ENCODE results near the gene PHF14.

Gene PHF14

GRCh38 chr7:11175887-11176286 is 202.2 kb downstream of the PHF14 start:
- DNase-seq: no peak

DNA sequence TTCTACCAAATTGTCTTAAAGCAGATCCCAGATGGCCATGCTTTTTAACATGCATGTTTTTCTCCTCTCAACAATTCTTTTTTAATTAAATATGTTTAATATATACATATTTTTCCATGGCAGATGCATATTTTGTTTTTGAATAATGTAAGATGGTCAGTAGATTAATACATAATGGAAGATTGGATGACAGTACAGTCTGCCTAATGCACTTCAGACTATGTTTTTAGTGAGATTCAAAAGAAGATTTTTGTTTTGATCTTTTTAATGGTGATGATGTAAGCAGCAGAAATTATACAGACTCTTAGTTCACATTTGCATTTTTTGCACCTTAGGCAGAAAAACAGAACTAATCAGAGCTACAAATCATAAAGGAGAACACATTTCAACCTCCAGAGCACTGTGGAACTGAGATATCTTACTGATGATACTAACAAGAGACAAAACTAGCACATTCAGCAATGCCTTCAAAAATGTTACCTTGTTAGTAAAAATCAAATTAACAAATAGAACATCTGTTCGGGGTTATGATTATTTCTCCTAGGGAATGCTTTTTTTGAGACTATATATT is 203.4 kb downstream of the PHF14 start:
- no peak for DNase-seq

- no peak for DNase-seq
Observed at GRCh38 chr7:11177793-11178192, 204.1 kb downstream of the PHF14 start.

- no peak for DNase-seq
Observed at GRCh38 chr7:11181590-11181989, 207.9 kb downstream of the PHF14 start.

DNA sequence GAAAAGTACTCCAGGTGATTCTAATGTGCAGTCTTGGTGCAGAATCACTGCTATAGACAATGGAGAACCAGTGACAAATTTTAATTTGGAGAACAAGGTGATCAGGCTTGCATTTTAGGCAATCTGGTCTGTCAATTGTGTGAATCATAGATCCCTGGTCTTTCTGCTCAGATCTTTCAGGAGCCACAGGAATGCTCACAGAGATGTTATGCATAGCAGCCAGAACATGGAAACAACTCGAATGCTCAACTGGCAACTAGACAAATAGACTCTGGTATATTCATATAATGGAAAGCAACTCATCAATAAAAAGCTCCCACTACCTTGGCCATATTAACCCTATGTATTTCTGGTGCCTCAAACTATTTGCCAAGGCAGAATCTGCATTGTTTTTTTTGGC is 209.1 kb downstream of the PHF14 start:
- no peak for DNase-seq

GRCh38 chr7:11185179-11185815 is 211.6 kb downstream of the PHF14 start:
- no peak for DNase-seq

DNA sequence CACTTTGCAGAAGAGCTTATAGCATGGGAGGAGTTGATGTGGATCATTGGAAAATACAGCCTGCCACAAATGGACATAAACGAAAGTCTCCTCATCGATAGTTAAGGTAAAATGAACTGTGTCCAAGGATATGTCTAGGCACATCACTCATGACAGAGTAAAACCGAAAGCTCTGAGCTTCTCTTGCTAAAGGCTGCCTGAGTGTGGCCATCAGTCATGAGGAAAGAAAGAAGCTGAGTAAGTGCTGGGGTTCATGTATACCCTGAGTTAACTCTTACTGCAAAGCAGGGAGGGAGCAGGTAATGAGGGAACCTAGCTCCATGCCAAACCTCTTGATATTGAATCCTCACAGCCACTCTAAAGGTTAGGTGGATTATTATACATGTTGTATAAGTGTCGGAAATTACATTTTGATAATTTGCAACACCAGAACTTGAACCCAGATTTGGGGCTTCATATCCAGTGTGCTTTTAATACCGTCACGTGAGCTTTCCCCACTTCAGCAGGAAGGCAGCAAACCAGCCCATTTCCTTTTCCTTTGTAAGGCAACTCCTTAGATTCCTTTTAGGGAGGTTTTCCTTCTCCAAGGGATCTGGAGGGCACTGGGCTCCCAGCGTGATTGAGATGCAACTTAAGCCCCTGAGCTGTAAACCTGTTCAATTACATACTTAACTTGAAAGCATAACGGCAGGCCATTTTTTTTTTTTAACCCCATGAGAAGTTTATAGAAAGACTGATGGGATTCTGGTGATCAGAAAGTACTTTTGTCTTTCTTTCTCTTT is 215.0 kb downstream of the PHF14 start:
- DNase-seq: no peak

- no peak for DNase-seq
Observed at GRCh38 chr7:11191081-11191480, 217.4 kb downstream of the PHF14 start.

DNA sequence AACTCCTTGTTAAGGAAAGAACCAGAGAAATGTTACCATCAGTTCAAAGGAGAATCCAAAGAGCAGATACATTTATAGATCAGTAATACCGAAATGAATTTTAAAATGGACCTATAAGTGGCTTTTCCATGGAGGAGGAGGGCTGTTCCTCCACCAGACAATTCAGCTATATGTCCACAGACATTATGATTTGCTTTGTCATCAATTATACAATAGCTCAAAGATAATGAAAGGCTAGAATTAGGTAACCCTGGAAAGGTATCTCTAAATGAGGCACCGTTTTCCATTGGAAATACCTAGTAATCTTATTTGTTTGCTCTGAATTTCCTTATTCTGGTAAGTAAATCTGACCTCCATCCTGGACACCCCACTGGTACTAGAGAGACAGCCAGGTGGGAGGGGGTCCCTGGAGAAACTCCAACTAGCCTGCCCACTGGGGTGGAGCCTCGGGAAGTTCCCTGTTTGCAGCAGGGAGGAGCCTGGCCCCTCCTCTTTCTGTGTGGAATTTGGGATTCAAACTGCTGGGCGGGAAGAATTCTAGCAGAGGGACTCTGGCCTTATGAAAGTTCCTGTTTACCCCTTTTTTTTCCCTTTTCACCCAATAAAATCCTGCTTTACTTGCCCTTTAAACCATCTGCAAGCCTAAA is 218.0 kb downstream of the PHF14 start:
- DNase-seq: no peak

- no peak for DNase-seq
Observed at GRCh38 chr7:11192506-11192905, 218.8 kb downstream of the PHF14 start.

- DNase-seq: no peak
Observed at GRCh38 chr7:11193131-11193867, 219.6 kb downstream of the PHF14 start.

DNA sequence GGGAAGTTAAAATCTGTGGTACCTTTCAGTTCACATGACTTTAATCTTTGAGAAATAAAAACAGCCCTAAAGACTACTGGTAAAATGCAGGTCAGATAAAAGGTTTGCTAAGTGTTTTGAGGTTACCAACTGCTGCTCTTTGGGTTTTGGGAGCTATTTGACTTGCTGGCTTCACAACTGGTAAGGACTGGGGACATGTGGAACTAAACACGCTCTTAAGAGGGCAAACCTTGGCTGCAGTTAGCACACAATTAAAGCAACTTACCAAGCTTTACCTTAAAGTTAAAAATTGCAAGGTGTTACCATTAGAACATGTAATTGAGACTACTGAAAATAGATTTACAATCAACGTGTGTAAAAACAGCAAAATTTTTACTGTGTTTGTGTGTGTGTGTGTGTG is 220.2 kb downstream of the PHF14 start:
- DNase-seq: no peak

DNA sequence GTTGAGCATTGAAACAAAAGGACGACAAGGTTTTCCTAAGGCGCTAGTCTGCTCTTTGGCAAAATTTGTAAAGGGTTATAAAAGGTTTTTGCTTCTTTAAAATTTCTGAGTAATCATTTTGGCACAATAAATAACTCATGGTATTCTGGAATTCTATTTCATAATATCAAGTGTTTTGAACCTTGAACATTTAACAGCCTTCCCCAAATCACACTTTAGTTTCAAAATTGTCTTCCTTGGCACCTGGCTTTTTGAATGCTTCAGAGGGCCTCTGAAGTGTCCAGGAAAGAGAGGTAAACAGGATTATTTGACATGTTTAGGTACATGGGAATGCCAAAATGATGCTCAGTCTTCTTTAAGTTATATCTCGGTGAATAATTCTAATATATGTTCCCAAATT is 220.8 kb downstream of the PHF14 start:
- DNase-seq: no peak

GRCh38 chr7:11195502-11195901 is 221.8 kb downstream of the PHF14 start:
- DNase-seq: no peak

GRCh38 chr7:11196143-11196542 is 222.5 kb downstream of the PHF14 start:
- no peak for DNase-seq

- DNase-seq: no peak
Observed at GRCh38 chr7:11203224-11203623, 229.6 kb downstream of the PHF14 start.

DNA sequence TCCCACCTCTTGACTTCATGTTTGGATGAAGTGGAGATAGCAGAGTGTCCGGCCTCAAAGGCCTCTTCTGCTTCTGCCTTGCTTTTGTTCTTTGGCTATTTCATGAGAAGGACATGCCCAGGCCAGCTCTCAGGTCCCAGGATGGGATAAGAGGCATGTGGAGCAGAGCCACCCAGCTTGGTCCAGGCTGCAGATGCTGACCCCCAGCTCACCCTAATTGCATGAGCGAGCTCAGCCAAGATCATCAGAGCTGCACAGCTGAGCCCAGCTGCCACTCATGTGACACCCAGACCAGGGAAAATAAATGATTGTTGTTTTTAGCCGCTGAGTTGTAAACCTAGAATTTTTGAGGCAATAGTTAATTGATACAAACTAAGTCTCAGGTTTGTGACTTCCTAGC is 230.0 kb downstream of the PHF14 start:
- no peak for DNase-seq

GRCh38 chr7:11206177-11206899 is 232.7 kb downstream of the PHF14 start:
- DNase-seq: no peak

DNA sequence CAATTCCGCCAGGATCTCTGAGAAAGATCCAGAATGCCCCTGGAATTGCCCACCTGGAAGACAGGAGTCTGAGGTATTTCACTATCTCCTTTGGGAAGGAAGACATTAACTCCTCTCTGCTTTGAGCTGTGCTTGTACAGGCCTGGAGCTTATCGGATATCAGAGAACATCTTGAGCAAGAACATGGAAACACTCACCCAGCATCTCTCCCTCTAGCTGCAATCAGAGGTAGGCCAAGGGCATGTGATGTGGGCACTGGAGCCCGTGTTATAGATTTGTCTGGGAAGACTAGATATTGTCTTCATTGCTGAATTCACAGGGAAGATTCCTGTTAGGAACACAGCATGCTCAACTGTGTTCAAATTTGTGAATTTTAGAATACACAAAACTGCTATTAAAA is 233.9 kb downstream of the PHF14 start:
- DNase-seq: no peak

GRCh38 chr7:11208883-11209465 is 235.3 kb downstream of the PHF14 start:
- no peak for DNase-seq

GRCh38 chr7:11210374-11210773 is 236.7 kb downstream of the PHF14 start:
- no peak for DNase-seq

Data from activated gamma-delta T cell (primary cell).